ENCODE data around the gene CUX1. TPM values are rescaled to one million over a fixed set of nuclear protein-coding genes. Genes with fewer than 3 reads are reported as not detected.

The CUX1 gene
- total and polyA plus RNA-seq, 2 of the 13 experiments (the other 11 are each of a cell fraction or from before 2014, with no cell fraction given) = 13.7 to 14.9 TPM

DNA sequence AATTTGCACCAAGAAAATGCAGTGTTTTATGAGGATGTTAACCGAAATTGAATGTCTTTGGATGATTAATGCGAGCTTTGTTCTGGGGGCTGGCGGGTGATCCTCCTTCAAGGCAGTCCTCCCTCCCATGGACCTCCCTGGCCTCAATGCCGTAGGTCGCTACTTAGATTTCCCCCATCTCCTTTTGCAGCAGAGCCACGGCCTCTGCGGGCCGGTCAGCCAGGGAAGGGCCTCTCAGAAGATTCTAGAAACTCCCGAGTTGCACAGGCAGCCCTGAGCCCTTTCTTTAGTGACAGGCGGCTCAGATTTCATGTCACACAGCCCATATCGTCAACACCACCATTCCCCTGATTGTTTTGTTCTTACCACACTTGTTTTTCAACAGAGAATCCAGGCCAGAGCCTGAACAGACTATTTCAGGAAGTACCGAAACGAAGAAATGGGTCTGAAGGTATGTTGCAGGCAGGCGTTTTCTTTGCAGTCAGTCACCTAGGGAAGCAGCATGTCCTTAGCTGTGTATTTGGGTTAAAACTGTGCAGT, 381.1 kb downstream of the CUX1 start (continued):
- TF ChIP-seq ZNF878 (CRISPR knock-in tag; IDR thresholded peaks at IDR 0.05) (no peak), JUND (CRISPR knock-in tag; IDR thresholded peaks at IDR 0.05) (no peak)
- TF ChIP-seq, protein P1, sequence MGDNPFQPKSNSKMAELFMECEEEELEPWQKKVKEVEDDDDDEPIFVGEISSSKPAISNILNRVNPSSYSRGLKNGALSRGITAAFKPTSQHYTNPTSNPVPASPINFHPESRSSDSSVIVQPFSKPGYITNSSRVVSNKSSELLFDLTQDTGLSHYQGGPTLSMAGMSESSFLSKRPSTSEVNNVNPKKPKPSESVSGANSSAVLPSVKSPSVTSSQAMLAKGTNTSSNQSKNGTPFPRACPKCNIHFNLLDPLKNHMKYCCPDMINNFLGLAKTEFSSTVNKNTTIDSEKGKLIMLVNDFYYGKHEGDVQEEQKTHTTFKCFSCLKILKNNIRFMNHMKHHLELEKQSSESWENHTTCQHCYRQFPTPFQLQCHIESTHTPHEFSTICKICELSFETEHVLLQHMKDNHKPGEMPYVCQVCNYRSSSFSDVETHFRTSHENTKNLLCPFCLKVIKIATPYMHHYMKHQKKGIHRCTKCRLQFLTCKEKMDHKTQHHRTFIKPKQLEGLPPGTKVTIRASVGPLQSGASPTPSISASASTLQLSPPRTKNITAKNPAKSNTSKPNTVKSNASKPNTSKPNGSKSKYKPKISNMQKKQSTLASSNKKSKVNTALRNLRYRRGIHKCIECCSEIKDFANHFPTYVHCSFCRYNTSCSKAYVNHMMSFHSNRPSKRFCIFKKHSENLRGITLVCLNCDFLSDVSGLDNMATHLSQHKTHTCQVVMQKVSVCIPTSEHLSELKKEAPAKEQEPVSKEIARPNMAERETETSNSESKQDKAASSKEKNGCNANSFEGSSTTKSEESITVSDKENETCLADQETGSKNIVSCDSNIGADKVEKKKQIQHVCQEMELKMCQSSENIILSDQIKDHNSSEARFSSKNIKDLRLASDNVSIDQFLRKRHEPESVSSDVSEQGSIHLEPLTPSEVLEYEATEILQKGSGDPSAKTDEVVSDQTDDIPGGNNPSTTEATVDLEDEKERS (CRISPR knock-in tag; IDR thresholded peaks at IDR 0.05) = no peak

DNA sequence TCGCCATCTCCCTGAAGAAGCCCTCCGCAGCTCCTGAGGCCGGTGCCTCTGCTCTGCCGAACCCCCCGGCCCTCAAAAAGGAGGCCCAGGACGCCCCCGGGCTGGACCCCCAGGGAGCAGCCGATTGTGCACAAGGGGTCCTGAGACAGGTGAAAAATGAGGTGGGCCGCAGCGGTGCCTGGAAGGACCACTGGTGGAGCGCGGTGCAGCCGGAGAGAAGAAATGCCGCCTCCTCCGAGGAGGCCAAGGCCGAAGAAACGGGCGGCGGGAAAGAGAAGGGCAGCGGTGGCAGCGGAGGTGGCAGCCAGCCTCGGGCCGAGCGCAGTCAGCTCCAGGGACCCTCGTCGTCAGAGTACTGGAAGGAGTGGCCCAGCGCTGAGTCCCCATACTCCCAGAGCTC, 384.1 kb downstream of the CUX1 start:
- Histone ChIP-seq H3K9ac (ENCODE audit: insufficient read depth, low read depth, low read length) (no peak overlapping the region), H3K4me1 (ENCODE audit: insufficient read depth, low read length) (no peaks in the 10 kb centered on the region; the same call in 1 of the 2 replicates), H3K4me3 (replicated peaks in 1 of 3; ENCODE audit: insufficient read depth in 1 of 3, low read depth in 2 of 3, low read length in 3 of 3) (no peak overlapping the region), H3K27me3 (ENCODE audit: control insufficient read depth in 1 of 2, insufficient read depth in 2 of 2, low read length in 2 of 2) (no peaks in the 10 kb centered on the region), H3K9me3 (ENCODE audit: low read length) (no peaks in the 10 kb centered on the region), H3K4me2 (ENCODE audit: low read depth, low read length) (no peak overlapping the region), H3K36me3 (replicated peaks in 1 of 2; ENCODE audit: control insufficient read depth in 1 of 2, insufficient read depth in 2 of 2, low read length in 2 of 2) (peaks cover 23 to 90% of the 10 kb centered on the region in 2 experiments), H4K20me1 (ENCODE audit: insufficient read depth, low read length) (no peaks in the 10 kb centered on the region), H3K27ac (ENCODE audit: extremely low read length, insufficient read depth, low read length) (no peak overlapping the region), H3K79me2 (ENCODE audit: insufficient read depth, low read length) (no peaks in the 10 kb centered on the region), H2AFZ (ENCODE audit: low read length) (no peak overlapping the region)
- DNase-seq (ENCODE audit: low spot score) = no peak
- CTCF ChIA-PET (ENCODE audit: low intra/inter-chr PET ratio, low total read pairs) = no interaction called here
- no TSS peak for BruUV-seq (replicated peaks)
- no peak for TF ChIP-seq ZMYM2 (CRISPR knock-in tag; IDR thresholded peaks at IDR 0.05)
- peak; percentile 41 for TF ChIP-seq AGO2 (optimal IDR thresholded peaks at IDR 0.05; ENCODE audit: low read depth, low read length)
- no peak for ATAC-seq
- in situ Hi-C loops (cut with HindIII; ENCODE audit: extremely low pct_ligation_motif_present, low pct_unique_long_range_greater_than_20kb) (no loop called here), intact Hi-C loops (cut with micrococcal nuclease; ENCODE audit: unreplicated experiment) (no loop called here)
- FAIRE-seq = no peak
- 97% methylated on average over 27 of the region's 27 CpGs for WGBS (ENCODE audit: low lambda C conversion rate)
- POLR2A ChIA-PET = no interaction called here
